Measurements from ENCODE around the gene CCDC141.

CCDC141 gene

DNA sequence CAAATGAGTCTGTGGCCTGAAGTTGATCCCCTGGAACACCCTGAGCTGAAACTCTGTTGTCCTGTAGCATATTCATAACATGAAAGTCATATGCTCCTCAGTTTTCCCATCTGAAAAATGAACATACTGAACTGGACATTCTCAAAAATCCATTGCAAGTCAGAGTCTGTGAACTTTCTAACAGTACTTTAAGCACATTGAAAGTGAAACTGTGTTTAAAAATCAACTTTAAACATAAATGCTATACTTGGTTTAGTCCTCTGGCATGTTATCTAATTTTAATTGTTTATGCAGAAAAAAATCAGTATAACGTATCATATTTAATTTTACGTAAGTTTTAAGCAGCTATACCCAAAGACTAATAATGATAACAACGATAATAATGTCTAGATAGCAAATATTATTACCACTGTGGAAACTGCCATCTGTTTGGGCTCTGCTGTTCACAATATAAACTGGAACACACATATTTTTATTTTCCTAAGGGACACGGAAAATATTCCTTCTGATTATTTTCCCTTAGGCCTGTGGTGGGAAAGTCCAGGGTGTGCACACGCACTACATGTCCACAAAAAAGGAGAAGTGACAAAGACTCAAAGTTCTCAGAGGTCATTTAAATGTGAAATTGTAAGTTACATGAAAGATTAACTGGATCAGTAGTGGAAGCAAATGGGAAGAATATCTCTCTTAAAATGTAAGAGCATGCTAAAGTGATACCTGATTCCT, 186.6 kb downstream of the CCDC141 start:
- DNase-seq, result peak; percentile 36

DNA sequence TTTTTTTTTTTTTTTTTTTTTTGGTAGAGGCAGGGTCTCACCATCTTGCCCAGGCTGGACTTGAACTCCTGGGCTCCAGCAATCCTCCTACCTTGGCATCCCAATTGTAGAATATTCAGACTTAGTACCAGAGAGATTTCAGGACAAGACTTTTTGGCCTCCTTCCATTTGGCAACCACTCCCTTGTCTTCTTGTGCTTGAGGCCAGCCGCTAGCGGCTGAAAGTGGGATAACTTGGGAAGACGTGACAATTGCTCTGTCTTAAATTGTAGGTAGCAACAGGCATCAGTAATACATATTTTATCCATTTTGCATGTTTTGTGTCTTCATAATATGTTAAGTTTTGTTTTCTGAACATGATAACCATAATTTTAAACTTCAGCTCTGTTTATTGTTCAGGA, 189.4 kb downstream of the CCDC141 start:
- no peak for DNase-seq

- DNase-seq, result no peak
Observed at GRCh38 chr2:178859730-178860129, 190.2 kb downstream of the CCDC141 start.

DNA sequence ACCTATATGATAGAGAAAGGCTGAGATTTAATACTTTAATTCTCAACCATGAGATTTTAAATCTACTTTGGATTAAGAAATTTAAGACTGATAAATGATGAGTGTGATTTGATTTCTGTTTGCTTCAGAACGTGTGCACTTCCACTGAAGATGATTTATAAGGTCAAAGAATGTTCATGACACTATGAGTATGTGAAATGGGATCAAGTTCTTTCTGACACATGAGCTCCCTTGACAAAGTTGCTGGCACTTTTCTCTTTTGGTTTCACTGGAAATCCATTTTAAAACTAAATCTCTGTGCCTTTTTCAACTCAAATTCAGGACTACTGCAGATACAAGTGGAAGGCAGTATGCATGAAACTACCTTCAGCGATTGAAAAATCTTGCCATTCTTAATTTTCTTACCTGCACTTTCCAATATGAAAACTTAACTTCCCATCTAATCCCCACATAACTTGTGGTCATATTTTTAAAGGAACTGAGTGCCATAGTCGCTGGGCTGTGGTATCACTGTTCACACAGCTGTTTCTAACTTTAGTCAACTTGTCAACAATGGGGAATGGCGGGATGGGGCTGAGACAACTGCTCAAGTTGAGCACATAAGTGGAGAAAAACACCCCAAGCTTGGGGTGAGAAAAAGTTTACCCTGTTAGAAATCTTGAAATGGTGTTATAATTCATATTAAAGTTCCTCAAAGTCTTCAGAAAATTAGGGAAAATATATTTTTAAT, 190.9 kb downstream of the CCDC141 start:
- no peak for DNase-seq

GRCh38 chr2:178855151-178855550, 194.8 kb downstream of the CCDC141 start:
- no peak for DNase-seq

DNA sequence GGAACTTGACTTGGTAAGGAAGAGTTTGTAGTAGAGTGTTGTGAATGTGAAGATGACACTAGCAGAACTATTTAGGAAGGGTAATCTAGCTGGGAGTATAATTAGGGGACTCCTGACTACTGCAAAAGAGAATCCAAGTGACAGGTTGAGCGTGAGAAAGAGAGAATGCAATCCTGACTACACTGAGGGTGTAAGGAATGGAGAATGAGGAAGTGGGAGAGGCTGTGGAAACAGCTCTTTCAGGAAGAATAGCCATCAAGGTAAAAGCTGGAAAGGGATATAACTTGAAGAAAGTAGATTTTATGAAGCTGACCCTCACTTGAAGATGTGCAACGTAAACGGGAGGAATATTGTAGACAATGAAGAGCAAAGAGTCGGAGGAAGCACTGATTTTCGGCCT, 201.6 kb downstream of the CCDC141 start:
- DNase-seq, result no peak

GRCh38 chr2:178846458-178846802, 203.5 kb downstream of the CCDC141 start:
- no peak for DNase-seq

DNA sequence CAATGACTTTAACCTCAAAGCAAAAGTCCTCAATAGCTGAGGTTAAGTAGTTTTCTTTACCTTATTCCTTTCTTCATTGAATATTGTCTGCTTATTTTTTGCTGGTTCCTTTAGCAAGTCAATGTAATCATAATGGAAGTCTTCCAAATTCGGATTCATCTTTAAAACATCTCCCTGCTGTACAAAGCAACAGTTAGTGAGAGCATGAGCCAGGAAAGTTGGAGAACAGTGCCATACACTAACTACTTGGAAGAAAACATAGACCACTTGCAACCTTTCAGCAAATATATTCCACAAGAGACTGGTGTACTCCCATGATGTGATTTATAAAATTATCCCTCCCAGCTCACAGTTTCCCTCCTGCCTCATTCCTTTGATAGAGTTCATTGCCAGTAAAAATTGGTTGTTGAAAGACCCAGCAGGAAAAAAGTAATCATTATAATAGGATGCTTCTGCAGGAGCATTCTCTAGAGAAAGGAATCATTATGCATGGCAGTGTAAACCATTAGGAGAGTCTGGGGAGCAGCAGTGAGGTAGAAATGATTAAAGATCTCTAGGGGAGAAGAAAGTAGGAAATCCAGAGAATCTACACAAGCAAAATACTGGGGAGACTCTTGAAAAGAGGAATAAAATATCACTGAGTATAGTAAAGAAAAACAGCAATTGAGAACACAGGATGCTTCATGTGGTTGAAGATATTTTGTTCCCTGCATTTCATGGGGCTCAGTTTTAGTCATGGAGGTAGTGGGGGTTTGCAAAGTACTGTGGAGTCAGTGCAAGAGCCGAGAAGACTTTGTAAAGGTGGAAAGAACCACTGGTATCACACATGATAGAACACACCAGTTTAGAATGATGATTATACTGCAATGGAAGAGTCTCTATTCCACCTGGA, 204.1 kb downstream of the CCDC141 start:
- DNase-seq, result no peak

DNA sequence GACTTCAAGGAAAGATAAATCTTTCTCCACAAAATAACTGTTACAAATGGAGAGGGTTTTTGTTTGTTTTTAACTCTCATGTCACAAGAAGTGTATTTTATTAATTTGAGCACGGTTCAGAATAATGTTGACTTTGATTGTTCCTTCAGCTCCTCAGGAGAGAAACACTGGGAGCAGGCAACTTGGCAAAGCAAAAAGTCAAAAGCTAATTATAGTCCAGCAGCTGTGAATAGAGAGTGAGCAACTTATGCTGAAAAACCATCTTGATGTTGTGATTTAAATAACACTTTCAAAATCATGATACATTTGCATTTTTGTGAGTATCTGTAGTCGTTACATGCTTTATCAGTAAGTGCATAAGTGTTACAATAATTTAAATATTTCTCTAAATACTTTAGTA, 205.2 kb downstream of the CCDC141 start:
- DNase-seq, result no peak

DNA sequence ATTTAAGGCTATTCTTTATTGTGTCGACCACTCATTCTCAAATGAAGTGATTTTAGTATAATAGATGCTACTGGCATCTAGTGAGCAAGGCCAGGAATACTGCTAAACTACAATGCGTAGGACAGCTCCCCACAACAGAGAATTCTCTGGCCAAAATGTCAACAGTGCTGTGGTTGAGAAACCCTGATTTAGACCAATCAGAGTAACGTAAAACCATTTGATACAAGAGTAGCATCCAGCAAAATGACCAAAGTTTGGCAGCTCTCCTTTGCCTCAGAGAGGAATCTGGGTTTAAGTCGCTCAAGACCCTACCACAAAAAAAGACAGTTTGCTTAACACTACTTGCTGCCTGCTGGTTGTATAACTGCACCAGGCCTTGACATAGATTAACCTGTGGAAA, 205.7 kb downstream of the CCDC141 start:
- DNase-seq, result no peak

DNA sequence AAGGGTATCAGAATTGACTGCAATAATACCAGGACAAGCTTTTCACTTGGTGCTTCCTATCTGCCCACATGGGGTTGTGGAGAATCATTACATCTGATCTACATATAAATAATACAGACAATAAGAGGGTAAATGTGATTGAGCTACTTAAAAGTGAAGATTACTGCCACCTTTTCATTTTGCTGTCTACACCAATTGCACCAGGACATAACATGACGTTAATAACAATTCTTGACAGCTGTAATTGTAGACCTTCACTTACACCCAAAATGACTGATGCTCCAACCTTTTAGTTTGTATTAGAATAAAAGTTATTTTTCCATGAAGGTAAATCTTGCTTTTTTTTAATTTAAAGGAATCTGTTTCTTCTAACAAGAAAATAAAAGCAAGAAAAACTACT, 206.2 kb downstream of the CCDC141 start:
- no peak for DNase-seq

GRCh38 chr2:178836807-178837206, 213.1 kb downstream of the CCDC141 start:
- no peak for DNase-seq

GRCh38 chr2:178834086-178834485, 215.9 kb downstream of the CCDC141 start:
- no peak for DNase-seq

DNA sequence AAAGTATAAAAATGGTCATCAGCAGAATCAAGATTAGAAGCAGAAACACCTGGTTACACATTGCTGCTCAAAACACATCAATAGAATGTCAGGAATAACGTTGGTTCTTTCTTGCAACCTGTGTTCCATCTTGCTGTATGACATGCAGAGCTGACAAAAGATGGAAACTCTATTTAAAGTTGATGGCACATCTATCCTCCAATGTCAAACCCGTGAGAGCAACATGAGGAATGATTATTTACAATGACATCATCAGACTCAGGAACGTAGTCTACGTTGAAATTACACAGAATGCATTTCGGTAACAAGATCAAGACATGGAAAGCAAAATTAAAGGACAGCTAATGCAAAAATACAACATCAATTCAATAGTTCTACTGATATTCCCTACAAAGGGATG, 216.6 kb downstream of the CCDC141 start:
- no peak for DNase-seq

DNA sequence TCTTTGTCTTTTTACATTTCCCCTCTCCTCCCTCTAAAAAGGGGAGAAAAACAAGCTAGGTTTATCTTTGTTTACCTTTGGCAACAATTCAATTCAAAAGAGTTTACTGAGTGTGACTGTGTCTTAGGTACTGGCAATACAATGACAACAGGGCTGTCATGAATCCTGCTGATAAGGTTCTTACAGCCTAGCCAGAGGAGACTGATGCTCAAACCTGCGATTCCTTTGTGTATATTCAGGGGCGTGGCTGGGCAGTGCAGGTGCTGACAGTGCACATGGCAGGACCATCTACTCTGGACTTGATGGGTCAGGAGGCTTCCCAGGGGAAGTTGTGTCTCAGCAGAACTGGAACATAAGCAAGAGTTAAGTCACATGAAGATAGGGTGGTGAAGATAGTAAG, 219.5 kb downstream of the CCDC141 start:
- no peak for DNase-seq

- DNase-seq, result no peak
Observed at GRCh38 chr2:178829981-178830380, 220.0 kb downstream of the CCDC141 start.

- no peak for DNase-seq
Observed at GRCh38 chr2:178829299-178829960, 220.5 kb downstream of the CCDC141 start.

DNA sequence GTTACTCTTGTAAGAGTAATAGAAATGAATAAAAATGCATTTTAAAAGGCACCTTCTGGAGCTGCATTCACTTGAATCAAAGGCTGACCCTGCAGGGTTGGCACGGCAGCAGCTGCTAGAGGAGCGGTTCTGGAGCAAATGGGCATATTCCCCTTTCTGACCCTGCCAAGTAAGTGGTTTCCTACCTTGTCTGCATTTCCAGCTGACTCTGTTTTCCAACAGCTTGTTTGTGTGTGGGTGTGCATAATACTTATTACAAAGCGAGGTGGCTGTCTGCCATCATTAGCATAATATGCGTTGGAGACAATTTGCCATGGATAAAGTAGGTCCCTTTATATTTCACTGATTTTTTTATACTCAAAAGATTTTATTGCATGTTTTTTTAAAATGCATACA, 221.5 kb downstream of the CCDC141 start:
- no peak for DNase-seq

GRCh38 chr2:178827739-178828485, 222.0 kb downstream of the CCDC141 start:
- DNase-seq, result no peak

DNA sequence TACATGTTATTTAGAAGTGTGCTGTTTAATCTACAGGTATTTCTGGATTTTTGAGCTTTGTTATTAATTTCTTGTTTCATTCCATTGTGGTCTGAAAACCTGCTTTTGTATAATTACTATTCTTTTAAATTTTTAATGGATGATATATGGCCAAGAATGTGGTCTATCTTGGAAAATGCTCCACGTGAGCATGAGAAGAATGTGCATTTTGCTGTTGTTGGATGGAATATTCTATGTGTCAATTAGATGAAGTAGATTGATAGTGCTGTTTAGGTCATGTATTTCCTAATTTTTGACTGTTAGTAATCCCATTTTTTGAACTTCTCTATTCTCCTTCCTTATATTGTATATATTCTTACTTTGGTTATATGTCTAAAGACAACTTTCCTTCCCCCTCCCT, 222.8 kb downstream of the CCDC141 start:
- no peak for DNase-seq

- DNase-seq, result no peak
Observed at GRCh38 chr2:178825183-178825582, 224.8 kb downstream of the CCDC141 start.

- no peak for DNase-seq
Observed at GRCh38 chr2:178824181-178824580, 225.8 kb downstream of the CCDC141 start.

All from suppressor macrophage treated with lipopolysaccharide for 4 hours (primary cell).